GM19328 (cell line): ENCODE results near the gene ODAM.
"Not testable (repeated sequence)": the region's sequence is repeated elsewhere in the genome, so short reads cannot be mapped to it uniquely, and the experiment has no call there.

Source experiments
- ATAC-seq: cut with Tn5 transposase; IDR thresholded peaks from one replicate; pipeline ENCODE4 v1.9.1; 2021; ENCODE audit warnings: mild to moderate bottlenecking, moderate library complexity; ENCODE audit not compliant: unreplicated experiment

The ODAM gene, protein sequence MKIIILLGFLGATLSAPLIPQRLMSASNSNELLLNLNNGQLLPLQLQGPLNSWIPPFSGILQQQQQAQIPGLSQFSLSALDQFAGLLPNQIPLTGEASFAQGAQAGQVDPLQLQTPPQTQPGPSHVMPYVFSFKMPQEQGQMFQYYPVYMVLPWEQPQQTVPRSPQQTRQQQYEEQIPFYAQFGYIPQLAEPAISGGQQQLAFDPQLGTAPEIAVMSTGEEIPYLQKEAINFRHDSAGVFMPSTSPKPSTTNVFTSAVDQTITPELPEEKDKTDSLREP

DNA sequence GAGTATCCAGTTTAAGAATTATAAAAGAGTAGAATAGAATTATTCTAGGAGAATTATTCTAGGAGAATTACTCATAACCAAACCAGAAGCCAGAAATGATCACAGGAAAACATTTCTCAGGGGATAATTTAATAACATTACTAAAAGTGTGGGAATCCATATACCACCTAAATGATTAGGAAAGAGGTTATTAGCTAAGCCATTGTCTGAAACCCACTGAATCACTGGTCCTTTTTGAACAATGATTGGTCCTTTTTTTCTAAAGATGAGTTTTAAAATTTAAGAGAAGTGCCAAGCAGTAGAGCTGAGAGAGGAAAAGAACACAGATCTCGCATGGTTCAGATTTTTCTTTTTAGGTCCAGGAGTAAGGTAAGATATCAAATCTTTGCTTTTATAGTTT is at the start of gene ODAM:
TSS of gene ODAM (plus strand) at position 301 of the 400 bp plus-strand sequence. CDS start 819 bp downstream, outside the sequence.
- no peak for ATAC-seq

DNA sequence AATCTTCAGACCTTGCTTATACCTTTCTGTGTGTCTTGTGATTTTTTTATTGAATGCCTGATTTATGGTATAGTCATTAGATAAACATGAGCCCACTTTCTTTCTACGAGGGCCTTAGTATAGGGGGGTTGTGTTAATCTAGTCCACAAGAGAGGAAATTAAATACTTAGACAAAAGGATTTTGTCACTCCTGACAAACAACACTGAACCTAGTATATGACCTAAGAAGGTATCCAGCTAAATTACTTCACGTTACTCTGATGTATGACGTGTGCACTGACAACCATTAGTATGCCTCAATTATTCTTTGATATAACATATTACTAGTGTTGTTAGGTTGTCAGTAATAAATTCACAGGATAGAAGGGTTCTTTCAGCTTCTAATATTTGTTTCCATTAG is 44.3 kb upstream of the ODAM start:
- ATAC-seq, result no peak

DNA sequence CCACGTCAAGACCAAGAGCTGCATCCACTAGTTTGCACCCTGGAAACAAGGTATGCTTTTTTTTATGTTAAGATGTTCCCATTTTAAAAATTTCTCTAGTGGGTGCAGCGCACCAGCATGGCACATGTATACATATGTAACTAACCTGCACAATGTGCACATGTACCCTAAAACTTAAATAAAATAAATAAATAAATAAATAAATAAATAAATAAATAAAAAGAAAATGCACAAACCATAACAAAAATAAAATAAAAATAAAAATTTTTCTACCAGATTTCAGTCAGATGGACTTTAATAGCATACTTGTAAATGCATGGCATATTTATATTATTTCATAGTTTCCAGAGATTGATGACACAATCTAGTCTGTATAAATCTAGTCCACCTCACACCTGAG is 43.4 kb upstream of the ODAM start:
- ATAC-seq, result no peak

DNA sequence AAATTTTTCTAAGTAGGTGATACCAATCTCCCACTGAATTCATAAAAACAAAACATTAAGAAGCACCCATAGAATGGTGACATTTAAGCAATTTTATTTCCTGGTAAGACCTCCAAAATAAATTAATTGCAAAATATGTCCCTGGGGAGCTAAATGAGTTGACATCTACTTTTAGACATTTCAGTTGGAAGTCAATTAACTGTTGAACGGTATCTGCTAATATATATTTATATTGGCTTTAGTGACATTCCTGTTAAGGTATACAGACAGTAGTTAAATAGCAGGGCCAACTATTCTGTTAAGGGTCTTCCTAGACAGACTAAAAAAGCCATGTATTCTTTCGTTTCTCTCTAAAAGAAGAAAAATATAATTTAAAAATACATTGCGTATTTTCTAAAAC is 41.6 kb upstream of the ODAM start, which contains the start of gene PRR27:
TSS of gene PRR27 (plus strand) at position 301 of the 400 bp plus-strand sequence. CDS start 139 bp downstream, outside the sequence.
- no peak for ATAC-seq

DNA sequence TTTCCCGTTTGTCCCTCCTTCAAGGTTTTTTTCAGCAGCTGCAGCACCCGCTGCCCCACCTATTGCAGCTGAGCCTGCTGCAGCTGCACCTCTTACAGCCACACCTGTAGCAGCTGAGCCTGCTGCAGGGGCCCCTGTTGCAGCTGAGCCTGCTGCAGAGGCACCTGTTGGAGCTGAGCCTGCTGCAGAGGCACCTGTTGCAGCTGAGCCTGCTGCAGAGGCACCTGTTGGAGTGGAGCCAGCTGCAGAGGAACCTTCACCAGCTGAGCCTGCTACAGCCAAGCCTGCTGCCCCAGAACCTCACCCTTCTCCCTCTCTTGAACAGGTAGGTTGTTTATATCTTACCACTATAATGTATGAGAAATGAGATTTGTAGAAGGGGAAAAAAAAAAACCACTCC is 36.9 kb upstream of the ODAM start:
- ATAC-seq, result no peak

DNA sequence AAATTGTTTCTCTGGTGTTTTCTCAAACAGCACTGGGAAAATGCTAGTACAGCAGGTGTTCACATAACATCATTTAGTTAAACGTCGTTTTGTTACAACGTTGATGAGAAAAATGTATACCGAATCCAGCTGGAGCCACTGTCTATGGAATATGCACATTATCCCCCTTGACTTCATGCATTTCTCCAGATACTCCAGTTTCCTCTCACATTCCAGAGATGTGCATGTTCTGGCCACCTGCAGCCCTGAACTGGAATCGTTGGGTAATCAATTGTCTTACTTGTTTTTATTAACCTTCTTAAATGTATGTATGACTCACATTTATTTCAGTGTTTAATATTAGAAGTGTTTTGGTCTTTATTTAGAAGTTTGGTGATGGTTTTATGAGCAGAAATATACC is 18.4 kb upstream of the ODAM start:
- no peak for ATAC-seq

DNA sequence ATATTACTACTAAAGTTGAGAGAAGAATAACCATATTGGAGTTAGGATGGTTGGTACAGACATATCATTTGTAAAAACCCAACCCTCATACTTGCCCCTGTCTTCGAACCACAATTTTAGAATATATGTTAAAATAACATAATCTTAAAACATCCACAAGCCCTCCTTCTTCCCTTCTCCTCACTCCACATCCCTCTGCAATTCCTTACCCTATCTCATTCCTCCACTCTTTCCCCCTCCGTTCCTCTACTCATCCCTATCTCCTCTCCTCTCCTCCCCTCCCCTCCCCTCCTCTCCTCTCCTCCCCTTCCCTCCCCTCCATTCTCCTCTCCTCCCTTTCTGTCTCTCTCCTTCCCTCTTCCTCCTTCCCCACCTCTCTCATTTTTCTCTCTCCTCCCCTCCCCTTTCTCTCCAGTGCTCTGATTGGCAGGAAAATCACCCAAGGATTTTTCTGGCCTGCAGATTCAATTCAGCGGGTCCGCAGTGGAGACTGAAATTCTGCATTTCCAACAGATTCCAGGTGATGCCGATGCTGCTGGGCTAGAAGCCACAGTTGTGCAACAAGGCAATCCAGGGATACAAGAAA is 17.4 kb upstream of the ODAM start:
- ATAC-seq, result no peak

DNA sequence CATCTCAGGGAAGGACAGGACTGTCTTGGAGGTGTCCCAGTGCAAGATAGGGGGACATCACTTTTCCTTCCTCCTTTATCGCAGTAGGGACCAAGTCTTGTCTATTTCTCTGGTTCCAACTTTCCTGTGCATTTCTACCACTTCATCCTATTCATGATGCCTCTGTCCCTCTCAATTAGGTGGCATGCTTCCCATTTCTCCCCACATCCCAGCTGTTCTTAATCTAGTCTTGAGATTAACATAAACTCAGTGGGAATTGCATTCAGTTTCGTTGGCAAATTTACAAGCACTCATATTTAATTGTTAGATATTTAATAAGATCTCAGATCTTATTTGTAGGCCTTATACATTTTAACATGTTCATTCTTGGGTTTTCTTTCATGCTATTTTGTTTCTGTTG is 15.7 kb upstream of the ODAM start:
- ATAC-seq, result no peak

DNA sequence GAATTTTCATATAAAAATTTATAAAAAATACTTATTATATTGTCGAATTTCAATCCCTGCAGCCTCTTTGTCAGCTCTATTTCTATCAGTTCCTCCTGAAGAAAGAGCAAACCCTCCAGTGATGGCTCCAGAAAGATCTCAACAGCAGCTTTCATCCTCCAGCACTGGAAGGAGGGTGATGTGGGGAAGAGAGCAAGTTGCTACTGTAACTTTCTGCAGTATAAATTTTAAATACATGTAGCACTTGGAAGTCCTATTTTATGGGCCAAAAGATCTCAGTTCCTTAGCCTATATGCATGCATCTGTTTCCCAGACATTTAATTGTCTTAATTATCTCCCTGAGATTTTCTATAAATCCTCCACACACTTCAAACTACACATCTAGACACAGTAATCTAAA is 13.7 kb upstream of the ODAM start:
- ATAC-seq, result no peak

DNA sequence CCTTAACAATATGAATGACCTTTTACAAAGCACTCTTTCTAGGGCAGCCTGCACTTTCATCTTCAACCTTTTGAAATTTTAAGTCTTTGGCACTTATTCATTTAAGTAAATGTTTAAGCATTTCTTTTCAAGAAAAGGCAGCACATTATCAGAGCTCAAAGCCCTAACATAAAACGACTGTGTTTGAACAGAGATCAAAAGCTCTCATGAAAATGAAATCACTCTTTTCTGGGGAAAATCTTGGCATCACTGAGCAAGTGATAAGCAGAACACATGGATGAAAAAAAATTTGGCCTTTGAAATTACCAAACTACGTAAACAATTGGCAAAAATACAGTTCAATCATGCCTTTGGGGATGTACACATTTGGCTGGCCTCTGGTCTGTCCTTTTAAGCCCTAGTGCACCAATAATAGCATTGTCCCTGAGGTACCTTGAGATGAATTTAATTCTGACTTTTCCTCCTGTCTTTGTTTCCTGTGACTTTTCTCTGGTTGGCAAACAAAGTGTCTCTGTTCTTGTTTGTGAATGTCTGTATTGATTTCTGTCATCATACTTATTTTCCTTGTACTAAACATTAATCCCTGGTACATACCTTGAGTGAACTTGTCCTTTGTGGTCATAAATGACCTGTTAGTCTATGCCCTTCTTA is 12.9 kb upstream of the ODAM start:
- no peak for ATAC-seq

DNA sequence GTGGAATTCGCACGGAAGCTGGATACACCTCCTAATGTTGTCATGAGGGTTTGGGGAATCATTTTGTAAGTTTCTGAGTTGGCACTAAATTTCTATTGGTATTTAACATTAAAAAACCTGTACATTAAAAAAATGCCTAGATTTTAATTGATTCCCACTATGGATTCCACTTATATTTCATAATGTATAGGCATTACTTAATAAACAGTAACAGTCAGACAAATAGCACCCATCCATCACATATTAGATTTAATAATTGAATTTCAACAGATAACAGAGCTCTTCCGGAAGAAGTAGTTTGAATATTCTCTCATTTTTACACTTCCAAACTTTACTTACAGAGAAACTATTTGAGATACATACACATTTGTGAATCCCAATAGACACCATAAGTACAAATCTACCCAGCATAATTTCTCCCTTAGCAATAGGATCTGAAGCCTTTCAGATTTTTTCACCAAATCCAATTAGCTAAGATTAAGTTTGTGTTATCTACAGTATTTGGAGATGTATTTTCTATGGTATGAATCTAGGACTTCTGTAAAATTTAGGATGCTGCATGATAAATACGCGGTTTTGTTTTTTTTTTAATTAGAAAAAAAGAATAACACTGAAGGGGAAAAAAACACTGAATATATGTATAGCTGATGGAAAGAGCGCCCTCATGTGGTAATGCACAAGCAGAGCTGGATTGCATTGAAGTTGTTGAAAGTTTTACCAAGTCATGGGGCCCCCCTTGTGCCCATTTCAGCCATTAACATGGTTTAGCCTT is 12.2 kb upstream of the ODAM start:
- ATAC-seq, result no peak

DNA sequence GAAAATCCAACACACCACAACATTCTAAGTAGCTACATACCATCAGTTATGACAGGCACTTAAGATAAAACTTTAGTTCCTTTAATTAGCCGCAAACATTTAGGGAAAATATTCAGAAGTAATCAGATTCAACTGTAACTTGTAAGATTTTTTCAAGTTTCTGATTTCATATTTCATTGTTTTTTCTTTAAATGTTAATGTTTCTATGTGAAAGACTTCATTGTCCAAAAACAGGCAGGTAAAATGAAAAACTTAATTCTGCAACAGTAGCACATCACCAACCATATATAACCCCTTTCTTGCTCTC is 11.6 kb upstream of the ODAM start:
- ATAC-seq, result no peak

DNA sequence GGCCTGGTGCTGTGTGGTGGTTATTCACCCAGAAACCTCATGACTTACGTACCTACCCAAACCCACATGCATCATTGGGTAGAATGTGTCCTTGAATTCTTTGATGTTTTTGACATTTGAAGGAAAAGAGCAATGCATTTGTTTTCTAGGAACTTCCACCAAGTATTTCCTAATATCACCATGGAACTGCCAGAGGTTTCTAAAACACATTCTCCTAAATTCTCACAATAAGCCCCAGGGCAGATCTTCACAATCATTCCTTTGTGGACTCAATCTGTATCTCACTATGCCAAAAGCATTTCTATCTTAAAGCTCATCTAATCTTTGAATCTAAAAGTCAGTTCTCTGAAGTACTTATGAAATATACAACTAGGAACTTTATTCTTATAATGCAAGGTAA is 8.3 kb upstream of the ODAM start:
- ATAC-seq, result no peak

DNA sequence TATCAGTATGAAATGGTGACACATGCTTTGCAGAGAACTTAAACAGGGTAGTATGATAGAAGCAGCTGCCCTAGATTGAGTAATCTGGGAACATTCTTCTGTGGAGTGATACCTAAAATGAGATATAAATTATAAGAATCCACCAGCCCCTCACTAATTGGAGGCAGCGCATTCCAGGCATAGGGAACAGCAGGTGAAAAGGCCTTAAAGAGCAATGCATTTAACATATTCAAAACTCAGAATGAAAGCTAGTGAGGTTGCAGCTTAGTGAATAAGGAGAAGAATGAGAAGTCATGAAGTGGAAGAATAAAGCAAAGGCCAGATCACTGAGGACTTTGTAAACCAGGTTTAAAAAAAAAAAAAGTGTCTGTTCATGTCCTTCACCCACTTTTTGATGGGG is 4.9 kb upstream of the ODAM start:
- ATAC-seq, result no peak

DNA sequence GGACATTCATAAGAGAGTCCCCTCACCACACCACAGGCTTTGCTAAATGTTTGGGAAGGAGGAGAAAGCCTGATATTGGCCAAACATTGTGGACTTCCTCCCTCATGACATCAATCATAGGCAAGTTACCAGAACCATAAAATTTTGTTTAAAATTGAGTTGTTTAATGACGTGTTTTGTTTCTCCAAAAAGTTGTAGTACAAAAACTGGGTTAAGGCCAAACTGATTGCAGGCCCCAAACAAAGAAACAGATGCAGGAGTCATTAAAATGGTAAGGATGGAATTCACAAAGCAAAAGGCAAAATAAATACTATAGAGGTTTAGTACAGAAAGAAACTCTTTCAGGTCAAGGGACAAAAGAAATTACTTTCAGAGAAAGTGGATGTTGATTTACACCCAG is 3.9 kb upstream of the ODAM start:
- no peak for ATAC-seq

DNA sequence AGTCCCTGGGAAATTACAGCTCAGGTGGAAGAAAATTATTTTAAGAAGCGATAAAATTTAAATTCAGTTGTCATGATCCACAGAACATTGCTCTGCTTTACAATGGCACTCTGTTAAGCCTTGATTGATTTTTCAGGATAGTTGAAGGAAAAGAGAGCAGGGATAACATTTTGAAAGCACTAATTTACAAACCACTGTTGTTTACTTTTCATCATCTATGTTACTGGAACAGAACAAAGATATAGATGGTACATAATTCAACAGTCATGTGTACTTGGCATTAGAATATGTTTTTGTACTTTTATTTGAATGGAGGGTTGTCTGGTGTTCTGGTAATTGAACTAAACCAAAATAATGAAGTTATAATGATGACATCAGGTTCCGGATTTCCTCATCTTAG is 2.6 kb upstream of the ODAM start:
- ATAC-seq, result no peak

DNA sequence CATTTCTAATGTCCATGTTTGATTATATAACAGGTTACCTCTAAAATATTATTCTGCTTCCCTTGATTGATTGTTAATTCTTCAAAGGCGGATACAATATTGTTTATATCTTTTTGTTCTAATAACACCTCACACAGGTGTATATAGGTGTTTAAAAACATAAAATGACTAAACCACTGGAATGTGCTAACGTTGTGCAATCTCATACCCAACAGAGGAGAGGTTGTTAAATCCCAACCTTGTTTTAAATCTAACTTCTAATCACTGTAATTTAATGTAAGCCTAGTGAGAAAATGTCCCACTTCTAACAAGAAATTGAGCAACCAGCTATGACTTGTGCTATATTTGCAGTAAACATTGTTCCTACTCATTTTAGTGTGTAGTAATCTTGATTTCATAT is 1.3 kb downstream of the ODAM start:
- ATAC-seq, result no peak

DNA sequence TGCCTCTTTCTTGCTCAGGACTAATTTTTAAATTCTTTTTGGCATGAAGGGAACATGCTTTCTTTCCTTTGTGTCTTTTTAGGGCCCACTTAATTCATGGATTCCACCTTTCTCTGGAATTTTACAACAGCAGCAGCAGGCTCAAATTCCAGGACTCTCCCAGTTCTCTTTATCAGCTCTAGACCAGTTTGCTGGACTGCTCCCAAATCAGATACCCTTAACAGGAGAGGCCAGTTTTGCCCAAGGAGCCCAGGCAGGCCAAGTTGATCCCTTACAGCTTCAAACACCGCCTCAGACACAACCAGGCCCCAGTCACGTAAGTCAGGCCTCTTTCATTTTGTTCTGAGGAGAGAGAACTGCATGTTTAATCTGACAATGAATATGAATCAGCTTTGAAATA is 2.3 kb downstream of the ODAM start:
- ATAC-seq, result no peak

DNA sequence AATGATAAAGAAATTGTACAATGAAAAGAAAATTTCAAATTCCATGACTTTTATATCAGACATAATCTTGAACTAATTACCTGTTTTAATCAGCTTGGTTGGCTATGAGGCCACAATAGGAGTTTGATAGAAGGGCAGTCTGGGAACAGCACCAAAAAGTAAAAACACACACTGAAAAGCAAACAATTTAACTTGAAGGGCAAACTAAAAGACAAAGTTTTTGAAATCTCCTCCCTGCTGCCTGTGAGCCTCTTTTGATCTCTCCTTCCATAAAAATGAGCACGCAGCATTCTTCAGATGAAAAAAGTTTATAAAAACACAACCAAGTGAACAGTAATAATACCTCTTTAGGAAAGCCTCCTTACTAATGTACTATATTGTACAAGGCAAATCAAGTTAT is 8.1 kb downstream of the ODAM start:
- no peak for ATAC-seq

DNA sequence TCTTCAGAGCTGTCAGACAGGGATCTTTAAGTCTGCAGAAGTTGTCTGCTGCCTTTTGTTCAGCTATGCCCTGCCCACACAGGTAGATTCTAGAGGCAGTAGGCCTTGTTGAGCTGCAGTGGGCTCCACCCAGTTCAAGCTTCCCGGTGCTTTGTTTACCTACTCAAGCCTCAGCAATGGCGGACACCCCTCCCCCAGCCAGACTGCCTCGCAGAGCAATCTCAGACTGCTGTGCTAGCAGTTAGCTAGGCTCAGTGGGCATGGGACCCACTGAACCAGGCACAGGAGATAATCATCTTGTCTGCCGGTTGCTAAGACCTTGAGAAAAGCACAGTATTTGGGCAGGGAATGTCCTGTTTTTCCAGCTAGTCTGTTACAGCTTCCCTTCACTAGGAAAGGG is 17.2 kb downstream of the ODAM start:
- not testable (repeated sequence) for ATAC-seq

DNA sequence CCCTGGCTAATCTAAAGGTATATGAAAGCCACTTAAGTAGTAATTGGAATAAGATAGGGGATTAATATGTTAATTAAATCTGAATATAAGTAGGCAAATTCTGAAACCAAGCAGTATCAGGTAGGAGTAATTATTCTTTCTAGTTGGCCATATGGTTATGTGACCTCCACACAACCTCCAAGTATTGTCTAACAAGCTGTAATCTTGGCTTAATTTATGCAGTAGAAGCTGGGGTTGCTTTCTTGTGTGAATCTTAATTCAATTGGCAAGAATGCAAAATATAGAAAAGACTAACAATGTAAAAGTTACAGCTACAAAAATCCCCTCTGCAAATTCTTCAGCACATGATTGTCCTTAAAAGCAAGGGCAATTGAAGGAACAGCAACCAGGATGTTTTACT is 20.6 kb downstream of the ODAM start:
- not testable (repeated sequence) for ATAC-seq

DNA sequence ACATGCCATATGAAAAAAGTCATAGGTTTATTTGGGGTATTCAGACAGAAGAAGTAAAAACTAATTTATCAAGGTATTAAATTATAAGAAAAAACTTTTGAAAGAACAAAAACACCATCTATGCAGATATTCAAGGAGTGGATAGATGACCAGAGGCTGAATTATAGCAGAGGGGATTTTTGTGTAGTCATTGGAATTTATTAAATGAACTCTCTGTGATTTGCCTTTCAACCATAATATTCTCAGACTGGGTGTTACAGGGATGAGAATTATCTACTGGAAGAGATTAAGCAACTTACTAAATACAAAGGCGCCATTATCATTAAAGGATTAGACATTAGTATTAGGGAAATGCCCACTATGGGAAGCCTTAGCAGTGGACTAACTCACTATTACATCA is 21.0 kb downstream of the ODAM start:
- ATAC-seq, result not testable (repeated sequence)
